GM12873 (cell line): ENCODE results near the gene UGT1A10.

Source experiments
- TF ChIP-seq, protein P1 (sequence below): IDR thresholded peaks from 2 replicates; pipeline ENCODE4 v1.5.1; 2012; ENCODE audit warnings: low read depth, mild to moderate bottlenecking, moderate library complexity, low read length, control low read depth; ENCODE audit not compliant: insufficient read depth; ENCODE audit errors: missing control alignments

Gene UGT1A10

DNA sequence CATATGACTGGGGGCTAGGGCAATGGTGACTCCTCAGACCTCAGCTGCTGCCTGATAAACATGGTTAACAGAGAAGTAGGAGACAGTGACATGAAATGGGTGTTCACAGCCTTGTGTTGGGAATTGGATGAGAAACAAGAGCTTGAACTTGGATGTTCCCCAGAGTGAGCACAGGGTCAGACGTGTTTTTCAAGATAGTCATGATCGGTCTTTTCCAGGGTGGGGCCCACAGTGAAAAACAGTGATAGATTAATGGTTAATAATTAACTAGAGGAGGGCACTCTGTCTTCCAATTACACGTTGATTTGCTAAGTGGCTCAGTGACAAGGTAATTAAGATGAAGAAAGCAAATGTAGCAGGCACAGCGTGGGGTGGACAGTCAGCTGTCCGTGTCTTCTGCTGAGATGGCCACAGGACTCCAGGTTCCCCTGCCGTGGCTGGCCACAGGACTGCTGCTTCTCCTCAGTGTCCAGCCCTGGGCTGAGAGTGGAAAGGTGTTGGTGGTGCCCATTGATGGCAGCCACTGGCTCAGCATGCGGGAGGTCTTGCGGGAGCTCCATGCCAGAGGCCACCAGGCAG, 92.6 kb downstream of the UGT1A10 start, which contains the start of gene UGT1A3:
UGT1A3 (plus strand) TSS at position 320 of the 579 bp plus-strand sequence; CDS start at position 405, 85 bp downstream.
- TF ChIP-seq, protein P1, sequence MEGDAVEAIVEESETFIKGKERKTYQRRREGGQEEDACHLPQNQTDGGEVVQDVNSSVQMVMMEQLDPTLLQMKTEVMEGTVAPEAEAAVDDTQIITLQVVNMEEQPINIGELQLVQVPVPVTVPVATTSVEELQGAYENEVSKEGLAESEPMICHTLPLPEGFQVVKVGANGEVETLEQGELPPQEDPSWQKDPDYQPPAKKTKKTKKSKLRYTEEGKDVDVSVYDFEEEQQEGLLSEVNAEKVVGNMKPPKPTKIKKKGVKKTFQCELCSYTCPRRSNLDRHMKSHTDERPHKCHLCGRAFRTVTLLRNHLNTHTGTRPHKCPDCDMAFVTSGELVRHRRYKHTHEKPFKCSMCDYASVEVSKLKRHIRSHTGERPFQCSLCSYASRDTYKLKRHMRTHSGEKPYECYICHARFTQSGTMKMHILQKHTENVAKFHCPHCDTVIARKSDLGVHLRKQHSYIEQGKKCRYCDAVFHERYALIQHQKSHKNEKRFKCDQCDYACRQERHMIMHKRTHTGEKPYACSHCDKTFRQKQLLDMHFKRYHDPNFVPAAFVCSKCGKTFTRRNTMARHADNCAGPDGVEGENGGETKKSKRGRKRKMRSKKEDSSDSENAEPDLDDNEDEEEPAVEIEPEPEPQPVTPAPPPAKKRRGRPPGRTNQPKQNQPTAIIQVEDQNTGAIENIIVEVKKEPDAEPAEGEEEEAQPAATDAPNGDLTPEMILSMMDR, result no peak

DNA sequence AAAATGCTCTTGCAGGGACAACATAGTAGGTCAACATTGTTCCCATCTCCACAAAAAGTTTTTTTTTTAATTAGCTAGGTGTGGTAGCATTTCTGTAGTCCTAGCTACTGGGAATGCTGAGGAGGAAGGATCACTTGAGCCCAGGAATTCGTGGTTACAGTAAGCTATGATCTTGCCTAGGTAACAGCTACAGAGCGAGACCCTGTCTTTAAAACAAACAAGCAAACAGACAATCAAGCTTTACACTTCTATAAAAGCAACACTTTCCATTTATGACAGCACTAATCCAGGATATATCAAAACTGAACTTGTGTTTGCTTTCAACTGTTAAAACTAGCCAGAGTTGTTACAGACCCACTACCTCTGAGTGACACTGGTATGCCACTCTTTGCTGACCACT, 104.6 kb downstream of the UGT1A10 start:
- TF ChIP-seq, protein P1, result no peak

DNA sequence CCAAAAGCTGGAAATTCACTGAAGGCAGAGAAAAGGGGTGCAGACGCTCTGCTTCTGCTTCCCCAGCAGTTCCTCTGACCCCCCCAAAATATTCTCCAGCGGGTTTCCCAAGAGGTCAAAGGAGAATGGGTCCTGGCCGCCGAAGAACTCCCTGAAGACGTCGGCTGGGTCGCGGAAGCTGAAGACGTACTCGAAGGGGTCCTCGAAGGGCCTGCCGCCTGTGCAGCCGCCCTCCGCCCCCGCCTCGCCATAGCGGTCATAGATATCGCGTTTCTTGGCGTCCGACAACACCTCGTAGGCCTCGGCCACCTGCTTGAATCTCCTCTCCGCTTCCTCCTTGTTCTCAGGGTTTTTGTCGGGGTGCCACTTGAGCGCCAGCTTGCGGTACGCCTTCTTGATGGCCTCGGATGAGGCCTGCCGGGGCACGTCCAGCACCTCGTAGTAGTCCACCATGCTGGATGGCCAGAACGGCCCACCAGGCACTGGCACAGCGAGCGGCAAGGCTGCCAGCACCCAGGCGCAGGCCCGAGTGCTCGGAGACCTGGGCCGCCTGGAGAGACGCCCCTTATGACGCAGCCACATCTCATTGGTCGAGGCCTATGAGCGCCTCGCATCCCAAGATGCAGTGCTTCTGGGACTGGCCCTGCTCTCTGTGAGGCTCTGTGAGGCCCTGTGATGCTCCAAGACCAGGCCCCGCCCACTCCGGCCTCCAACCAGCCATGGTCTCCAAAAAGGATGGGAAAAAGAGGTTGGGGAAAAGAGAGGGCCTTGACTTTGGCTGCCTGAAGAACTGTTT, 107.4 kb downstream of the UGT1A10 start:
- TF ChIP-seq, protein P1, result no peak

DNA sequence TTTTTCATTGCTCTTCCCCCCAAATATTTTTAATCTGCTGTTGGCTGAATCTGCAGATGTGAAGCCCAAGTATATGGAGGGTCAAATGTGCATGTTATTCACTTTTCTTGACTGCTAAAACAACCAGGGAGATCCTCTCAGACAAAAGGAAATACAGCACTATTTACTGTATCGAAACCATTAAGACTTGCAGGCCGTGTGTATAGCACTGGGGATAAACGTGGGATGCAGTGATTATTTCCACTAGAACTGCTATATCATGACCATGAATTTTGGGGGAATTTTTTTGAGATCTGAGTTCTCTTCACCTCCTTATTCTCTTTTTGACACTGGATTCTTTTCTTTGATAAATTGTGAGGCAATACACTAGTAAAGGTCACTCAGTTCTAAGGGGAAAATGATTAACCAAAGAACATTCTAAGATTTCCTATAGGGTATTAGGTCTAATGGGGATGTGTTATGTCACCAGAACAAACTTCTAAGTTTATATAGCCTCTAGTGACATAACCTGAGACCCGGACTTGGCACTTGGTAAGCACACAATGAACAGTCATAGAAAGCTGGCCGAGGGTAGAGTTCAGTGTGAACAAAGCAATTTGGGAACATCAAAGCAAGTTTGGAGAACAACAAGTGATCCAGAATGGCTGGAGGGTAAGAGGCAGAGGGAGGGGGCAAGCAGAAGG, 109.0 kb downstream of the UGT1A10 start:
- TF ChIP-seq, protein P1, result no peak

DNA sequence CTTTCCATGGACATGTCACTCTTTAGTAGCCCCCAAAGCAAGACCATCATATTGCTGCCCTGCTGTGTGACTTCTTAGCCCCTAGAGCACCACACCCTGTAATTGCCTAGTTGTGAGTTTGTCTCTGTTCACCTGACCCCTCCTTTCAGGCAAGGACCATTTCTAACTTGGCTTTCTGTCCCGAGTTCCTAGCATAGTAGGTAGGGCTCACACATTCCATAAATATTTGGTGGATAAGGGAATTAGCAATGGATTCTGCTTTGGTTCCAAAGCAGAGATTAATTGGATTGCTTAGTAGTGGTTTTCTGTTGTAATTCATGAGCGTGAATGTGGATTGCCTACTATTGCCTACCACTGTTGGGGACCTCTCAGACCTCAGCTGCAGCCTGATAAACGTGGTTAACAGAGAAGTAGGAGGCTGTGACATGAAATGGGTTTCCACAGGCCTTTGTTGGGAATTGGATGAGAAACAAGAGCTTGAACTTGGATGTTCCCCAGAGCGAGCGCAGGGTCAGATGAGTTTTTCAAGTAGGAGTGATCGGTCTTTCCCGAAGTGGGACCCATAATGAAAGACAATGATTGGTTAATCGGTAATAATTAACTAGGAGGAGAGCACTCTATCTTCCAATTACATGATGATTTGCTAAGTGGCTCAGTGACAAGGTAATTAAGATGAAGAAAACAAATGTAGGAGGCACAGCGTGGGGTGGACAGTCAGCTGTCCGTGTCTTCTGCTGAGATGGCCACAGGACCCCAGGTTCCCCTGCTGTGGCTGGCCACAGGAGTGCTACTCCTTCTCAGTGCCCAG, 110.4 kb downstream of the UGT1A10 start:
- TF ChIP-seq, protein P1, result no peak

DNA sequence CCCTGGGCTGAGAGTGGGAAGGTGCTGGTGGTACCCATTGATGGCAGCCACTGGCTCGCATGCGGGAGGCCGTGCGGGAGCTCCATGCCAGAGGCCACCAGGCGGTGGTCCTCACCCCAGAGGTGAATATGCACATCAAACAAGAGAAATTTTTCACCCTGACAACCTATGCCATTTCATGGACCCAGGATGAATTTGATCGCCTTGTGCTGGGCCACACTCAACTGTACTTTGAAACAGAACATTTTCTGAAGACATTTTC, 111.0 kb downstream of the UGT1A10 start:
- TF ChIP-seq, protein P1, result no peak
